SK-N-SH treated with all-trans-retinoic acid at 6 μM for 48 hours (cell line): ENCODE results near the gene SIRT6.

Experiments
- ARNTL ChIP-seq: fragments of 450-650 bp; formaldehyde crosslinking; IDR thresholded peaks from 2 replicates; pipeline ENCODE4 v1.5.0; 2020; ENCODE audit warnings: low read depth, mild to moderate bottlenecking, moderate library complexity, borderline replicate concordance
- CSDC2 ChIP-seq: fragments of 250-450 bp; sonication (Bioruptor Pico); IDR thresholded peaks from 2 replicates; pipeline ENCODE4 v1.5.0; 2020; ENCODE audit warnings: mild to moderate bottlenecking, moderate library complexity
- GLIS3 ChIP-seq: fragments of 250-450 bp; sonication (Bioruptor Pico); IDR thresholded peaks from 2 replicates; pipeline ENCODE4 v1.5.0; 2020; ENCODE audit warnings: mild to moderate bottlenecking, moderate library complexity
- ISL1 ChIP-seq: fragments of 250-450 bp; sonication (Bioruptor Pico); IDR thresholded peaks from 2 replicates; pipeline ENCODE4 v2.1.2; 2022; ENCODE audit warnings: mild to moderate bottlenecking, moderate library complexity
- PATZ1 ChIP-seq: fragments of 250-450 bp; sonication (Bioruptor Pico); IDR thresholded peaks from 2 replicates; pipeline ENCODE4 v1.8.0; 2020; ENCODE audit warnings: mild to moderate bottlenecking, moderate library complexity, borderline replicate concordance
- RARB ChIP-seq: fragments of 250-450 bp; sonication (Bioruptor Pico); IDR thresholded peaks from 2 replicates; pipeline ENCODE4 v1.8.0; 2021; ENCODE audit warnings: mild to moderate bottlenecking, moderate library complexity
- TSHZ2 ChIP-seq: fragments of 250-450 bp; sonication (Bioruptor Pico); IDR thresholded peaks from 2 replicates; pipeline ENCODE4 v1.5.0; 2020; ENCODE audit warnings: mild to moderate bottlenecking, moderate library complexity
- ZC3H10 ChIP-seq: fragments of 250-450 bp; sonication (Bioruptor Pico); IDR thresholded peaks from 2 replicates; pipeline ENCODE4 v1.5.1; 2021; ENCODE audit warnings: mild to moderate bottlenecking, moderate library complexity
- ZFP30 ChIP-seq: fragments of 450-650 bp; formaldehyde crosslinking; IDR thresholded peaks from 2 replicates; pipeline ENCODE4 v1.5.0; 2022; ENCODE audit warnings: mild to moderate bottlenecking, moderate library complexity
- ZNF8 ChIP-seq: fragments of 450-650 bp; formaldehyde crosslinking; IDR thresholded peaks from 2 replicates; pipeline ENCODE4 v1.5.0; 2020; ENCODE audit warnings: mild to moderate bottlenecking, moderate library complexity
- TF ChIP-seq, protein P1 (sequence below): fragments of 250-450 bp; sonication (Bioruptor Pico); IDR thresholded peaks from 2 replicates; pipeline ENCODE4 v1.5.1; 2020; ENCODE audit warnings: low read depth, mild to moderate bottlenecking, moderate library complexity
- TF ChIP-seq, protein P2 (sequence below): fragments of 250-450 bp; sonication (Bioruptor Pico); IDR thresholded peaks from 2 replicates; pipeline ENCODE4 v1.8.0; 2021; ENCODE audit warnings: low read depth, mild to moderate bottlenecking, moderate library complexity, borderline replicate concordance

GRCh38 chr19:4206818-4207484, 24.6 kb upstream of the SIRT6 start:
- TF ChIP-seq, protein P1, sequence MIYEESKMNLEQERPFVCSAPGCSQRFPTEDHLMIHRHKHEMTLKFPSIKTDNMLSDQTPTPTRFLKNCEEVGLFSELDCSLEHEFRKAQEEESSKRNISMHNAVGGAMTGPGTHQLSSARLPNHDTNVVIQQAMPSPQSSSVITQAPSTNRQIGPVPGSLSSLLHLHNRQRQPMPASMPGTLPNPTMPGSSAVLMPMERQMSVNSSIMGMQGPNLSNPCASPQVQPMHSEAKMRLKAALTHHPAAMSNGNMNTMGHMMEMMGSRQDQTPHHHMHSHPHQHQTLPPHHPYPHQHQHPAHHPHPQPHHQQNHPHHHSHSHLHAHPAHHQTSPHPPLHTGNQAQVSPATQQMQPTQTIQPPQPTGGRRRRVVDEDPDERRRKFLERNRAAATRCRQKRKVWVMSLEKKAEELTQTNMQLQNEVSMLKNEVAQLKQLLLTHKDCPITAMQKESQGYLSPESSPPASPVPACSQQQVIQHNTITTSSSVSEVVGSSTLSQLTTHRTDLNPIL = no peak
- TF ChIP-seq ZFP30 (CRISPR knock-in tag) = no peak
- TF ChIP-seq GLIS3 (CRISPR knock-in tag) = no peak
- no peak for TF ChIP-seq ZC3H10 (CRISPR knock-in tag)
- no peak for TF ChIP-seq CSDC2 (CRISPR knock-in tag)
- TF ChIP-seq PATZ1 (CRISPR knock-in tag) = no peak
- TF ChIP-seq RARB (CRISPR knock-in tag) = no peak
- no peak for TF ChIP-seq ISL1 (CRISPR knock-in tag)
- no peak for TF ChIP-seq ZNF8 (CRISPR knock-in tag)
- no peak for TF ChIP-seq ARNTL (CRISPR knock-in tag)
- no peak for TF ChIP-seq TSHZ2 (CRISPR knock-in tag)
- TF ChIP-seq, protein P2, sequence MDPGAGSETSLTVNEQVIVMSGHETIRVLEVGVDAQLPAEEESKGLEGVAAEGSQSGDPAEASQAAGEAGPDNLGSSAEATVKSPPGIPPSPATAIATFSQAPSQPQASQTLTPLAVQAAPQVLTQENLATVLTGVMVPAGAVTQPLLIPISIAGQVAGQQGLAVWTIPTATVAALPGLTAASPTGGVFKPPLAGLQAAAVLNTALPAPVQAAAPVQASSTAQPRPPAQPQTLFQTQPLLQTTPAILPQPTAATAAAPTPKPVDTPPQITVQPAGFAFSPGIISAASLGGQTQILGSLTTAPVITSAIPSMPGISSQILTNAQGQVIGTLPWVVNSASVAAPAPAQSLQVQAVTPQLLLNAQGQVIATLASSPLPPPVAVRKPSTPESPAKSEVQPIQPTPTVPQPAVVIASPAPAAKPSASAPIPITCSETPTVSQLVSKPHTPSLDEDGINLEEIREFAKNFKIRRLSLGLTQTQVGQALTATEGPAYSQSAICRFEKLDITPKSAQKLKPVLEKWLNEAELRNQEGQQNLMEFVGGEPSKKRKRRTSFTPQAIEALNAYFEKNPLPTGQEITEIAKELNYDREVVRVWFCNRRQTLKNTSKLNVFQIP = no peak
